Activated CD4-positive, alpha-beta T cell treated with anti-CD3 and anti-CD28 coated beads for 1 hour (primary cell): ENCODE results near the gene FOXP1.
"Not testable (repeated sequence)": the region's sequence is repeated elsewhere in the genome, so short reads cannot be mapped to it uniquely, and the experiment has no call there.

Experiments
- DNase-seq: peaks from one replicate; pipeline ENCODE4 v3.0.0-alpha.2; 2020

Gene FOXP1

GRCh38 chr3:71037775-71038174 is 545.8 kb downstream of the FOXP1 start:
- no peak for DNase-seq

DNA sequence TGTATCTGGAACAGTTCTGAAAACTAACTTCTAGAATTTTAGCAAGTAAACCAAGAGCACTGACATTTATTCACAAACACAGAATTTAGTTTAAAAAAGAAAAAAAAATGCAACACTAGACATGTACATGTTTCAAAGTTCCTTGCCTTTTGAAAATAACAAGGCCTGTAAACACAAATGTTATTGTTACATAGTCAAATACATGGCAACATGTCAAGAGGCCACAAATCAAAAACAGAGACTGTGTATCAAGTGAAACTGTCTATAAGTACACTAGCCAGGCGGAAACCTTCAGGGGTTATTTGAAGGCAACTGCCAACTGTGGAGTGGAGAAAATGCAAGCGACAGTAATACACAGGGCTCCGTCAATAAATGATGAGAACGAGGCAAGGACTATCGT is 547.6 kb downstream of the FOXP1 start:
- DNase-seq, result no peak

- DNase-seq, result no peak
Observed at GRCh38 chr3:71035314-71035713, 548.2 kb downstream of the FOXP1 start.

DNA sequence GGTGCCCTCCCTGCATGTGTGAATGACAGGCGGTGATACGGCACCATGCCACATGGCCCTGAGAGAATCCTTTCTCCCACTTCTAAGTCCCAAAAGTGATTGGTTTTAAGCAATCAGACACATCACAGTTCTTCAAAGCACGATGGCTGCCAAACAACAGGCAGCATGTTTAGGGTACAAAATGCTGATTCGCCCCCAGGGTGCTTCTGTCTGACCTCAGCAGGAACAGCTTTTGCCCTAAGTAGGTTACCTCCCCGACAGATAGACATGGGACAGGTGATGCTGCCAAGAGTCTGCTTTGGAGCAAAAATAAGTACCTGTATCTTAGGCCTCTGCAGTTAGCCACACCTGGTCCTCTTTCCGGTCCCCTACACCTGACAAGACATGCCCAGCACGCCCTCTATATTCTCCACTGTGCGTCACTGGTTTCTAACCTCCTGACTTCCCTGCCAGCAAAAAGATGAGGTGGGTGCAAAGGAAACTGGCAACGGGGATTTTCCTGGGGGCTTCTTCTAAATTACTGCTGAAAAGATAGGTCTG is 549.8 kb downstream of the FOXP1 start:
- DNase-seq, result no peak

DNA sequence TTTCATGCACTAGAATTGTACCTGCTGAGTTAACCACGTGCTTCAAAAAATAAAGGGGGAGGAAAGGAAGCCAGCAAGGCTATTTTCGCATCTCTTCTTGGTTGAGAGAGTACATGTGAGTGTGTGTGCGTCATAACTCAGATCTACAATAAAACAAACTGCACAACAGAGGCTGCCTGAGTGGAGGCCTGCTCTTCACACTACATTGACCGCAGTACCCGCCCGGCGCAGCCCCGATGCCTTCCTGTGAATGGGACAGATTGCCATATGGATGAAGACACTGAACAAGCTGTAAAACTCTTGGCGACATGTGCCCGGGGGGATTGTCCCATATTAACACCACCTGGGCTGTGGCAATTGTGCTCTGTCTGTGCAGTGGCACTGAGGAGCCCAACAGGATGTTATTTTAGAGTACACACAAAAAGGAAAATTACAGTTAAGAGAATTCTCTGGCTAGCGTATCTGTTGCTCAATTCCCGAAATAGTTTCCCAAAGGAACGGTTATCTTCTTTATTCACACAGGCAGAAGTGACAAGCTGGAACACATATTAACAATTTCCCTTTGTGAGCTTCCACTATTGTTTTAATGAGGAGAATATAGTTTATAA is 551.5 kb downstream of the FOXP1 start:
- no peak for DNase-seq

DNA sequence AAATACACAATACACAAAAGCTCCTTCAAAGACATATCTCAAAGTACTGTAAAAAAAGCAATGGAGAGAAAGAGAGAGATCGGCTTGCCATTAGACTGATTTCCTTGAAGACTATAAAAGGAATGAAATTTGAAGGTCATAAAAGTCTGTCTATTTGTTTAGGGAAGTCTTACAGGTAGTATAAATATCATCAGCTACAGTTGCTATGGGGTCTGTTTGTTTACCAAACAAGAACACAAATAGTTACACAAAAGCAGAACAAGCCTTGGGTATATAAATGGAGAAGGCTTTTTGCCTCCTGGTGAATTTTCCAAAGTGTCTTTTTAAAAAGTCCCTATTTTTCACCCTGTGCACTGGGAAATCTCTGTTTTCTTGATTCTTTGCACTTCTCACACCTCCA is 552.3 kb downstream of the FOXP1 start:
- DNase-seq, result no peak

GRCh38 chr3:71030748-71031147 is 552.8 kb downstream of the FOXP1 start:
- DNase-seq, result no peak

DNA sequence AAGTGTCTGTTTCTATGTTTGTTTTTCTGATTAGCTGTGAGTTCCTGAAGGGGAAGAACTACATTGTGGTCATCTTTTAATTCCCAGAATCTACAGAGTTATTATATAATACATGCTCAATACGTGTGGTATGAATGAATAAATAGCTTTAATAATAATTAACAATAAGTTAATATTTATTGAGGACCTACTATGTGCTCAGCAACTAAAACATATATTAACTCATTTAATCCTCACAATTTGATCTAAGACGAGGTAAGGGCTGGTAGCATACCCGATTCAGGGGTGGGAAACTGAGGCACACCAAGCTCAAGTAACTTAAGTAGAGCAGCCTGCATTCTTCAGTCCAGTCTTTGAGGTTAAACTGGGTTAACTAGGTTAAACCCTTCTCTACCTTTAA is 553.8 kb downstream of the FOXP1 start:
- no peak for DNase-seq

GRCh38 chr3:71028802-71029201 is 554.7 kb downstream of the FOXP1 start:
- DNase-seq, result no peak

GRCh38 chr3:71028184-71028583 is 555.3 kb downstream of the FOXP1 start:
- DNase-seq, result no peak

DNA sequence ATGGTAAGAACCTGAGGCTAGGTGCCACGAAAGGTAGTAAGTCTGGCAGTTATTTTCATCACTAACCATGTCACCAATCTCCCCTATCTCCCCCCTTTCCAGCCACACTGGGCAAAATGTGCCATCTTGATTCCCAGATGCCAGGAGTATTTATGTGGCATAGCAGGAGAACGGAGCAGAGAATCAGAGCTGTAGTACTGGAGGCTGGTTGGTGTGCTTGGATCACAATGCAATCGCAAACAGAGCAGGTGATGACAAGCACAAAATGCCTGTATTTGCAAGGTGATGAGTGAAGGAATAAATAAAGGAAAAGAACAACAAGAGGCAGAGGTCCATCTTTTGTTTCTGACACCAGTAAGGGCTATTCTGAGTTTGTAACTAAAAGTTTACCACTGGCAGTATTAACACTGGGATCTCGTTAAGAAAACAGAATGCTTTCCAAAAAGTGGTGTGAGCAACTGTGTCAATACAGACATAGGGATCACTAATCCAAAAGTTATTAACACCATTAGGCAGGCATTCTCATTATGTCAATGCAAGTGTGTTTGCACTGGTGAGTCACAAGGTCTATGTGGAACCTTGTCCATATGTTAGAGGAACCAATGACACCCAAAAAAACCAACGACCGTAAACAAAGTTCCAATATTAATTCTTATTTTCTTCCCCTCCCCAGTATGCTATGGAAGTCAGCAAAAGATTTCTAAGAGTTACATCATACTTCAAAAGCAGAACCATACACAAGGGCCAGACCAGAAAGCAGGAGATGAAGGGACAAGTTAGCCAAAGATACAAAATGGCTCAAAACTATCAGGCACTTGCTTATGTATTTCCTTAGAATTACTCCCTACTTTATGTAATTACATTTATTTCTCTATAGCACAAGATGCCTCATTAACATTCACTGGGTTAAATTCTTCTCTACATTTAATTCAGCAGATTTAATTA is 556.6 kb downstream of the FOXP1 start:
- no peak for DNase-seq

- DNase-seq, result no peak
Observed at GRCh38 chr3:71025516-71025915, 558.0 kb downstream of the FOXP1 start.

GRCh38 chr3:71025010-71025409 is 558.5 kb downstream of the FOXP1 start:
- DNase-seq, result no peak

- no peak for DNase-seq
Observed at GRCh38 chr3:71022551-71023335, 560.8 kb downstream of the FOXP1 start.

GRCh38 chr3:71018799-71019198 is 564.7 kb downstream of the FOXP1 start:
- no peak for DNase-seq

- DNase-seq, result no peak
Observed at GRCh38 chr3:71016178-71016845, 567.2 kb downstream of the FOXP1 start.

DNA sequence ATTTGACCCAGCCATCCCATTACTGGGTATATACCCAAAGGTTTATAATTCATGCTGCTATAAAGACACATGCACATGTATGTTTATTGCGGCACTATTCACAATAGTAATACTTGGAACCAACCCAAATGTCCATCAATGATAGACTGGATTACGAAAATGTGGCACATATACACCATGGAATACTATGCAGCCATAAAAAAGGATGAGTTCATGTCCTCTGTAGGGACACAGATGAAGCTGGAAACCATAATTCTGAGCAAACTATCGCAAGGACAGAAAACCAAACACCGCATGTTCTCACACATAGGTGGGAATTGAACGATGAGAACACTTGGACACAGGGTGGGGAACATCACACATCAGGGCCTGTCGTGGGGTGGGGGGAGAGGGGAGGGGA is 568.9 kb downstream of the FOXP1 start:
- DNase-seq, result not testable (repeated sequence)

DNA sequence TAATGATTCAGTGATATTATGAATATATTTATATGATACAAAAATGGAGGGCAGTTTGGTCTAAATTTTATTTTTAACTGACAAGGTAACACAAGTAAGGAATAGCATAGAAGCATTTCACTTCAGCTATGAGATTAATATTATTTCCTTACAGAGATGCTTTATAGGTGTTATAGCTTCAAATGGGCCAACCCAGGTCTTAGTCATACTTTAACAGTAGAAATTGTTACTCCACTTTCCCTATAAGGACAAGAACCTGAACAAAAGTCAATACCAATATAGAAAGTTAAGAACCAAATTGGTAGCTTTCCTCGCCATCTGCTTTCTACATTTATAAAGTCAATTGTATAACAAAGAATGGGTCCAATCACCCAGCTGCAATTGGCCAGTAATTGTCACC is 570.6 kb downstream of the FOXP1 start:
- no peak for DNase-seq

DNA sequence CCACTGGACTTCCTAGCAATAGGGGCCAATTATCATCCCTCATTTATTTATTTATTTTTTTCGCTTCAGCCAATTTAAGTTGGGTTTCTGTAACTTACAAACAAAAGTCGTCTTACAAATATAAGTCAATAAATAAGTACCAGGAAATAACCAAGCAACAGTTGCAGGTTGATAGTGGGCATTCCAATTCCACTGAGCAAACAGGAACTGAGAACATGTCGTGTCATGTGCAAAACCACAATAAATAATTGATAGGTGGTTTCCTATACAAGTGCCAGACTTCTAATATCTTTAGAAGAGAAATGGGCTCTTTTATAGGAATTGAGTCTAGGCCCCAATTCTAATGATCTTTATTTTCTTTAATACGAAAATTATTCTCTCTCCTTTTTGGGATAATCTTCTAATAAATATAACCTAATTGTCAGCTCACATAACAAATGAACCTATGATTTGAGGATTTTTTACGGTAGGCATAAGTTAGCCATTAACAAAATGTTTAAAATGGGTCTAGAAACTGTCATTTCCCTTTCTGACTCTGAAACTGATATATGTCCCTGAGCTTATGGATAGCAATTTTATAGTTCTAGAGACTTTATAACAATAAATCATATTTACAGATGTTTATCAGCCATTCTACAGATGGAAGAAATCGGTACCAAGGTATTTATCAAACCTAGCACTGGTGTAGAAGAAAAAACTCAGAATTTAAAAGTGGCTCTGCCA is 571.8 kb downstream of the FOXP1 start:
- DNase-seq, result no peak

DNA sequence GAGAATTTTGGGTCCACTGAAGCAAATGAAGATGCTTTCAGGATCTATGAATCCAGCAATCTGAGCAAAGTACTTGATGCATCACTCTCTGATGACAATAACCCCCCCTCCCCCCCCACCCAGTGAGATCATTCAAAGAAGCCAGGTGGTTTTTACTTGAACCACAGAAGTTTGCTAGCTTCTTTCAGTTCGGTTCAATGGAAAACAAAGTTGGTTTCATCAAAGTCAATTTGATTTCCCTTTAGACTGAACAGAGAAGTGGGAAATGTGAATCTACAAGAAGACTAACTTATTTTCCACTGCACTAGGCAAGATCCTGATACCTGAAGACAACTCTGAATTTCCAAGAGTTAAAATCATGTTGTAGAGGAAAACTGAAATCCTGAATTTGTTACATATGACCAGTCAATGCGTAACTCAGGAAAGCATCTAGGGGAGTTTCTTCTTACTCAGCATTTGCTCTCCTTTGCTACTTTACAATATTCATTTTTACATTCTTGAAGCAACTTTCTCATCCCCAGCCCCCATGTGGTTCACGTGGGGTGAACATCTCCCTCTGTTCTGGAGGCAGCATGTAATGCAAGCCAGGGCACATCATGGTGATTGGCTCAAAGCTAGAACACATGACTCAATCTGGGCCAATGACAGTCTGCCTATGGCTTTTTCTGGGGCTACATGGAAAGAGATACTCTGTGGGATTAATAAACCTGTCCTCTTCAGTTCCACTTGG is 572.6 kb downstream of the FOXP1 start:
- DNase-seq, result peak; percentile 38

DNA sequence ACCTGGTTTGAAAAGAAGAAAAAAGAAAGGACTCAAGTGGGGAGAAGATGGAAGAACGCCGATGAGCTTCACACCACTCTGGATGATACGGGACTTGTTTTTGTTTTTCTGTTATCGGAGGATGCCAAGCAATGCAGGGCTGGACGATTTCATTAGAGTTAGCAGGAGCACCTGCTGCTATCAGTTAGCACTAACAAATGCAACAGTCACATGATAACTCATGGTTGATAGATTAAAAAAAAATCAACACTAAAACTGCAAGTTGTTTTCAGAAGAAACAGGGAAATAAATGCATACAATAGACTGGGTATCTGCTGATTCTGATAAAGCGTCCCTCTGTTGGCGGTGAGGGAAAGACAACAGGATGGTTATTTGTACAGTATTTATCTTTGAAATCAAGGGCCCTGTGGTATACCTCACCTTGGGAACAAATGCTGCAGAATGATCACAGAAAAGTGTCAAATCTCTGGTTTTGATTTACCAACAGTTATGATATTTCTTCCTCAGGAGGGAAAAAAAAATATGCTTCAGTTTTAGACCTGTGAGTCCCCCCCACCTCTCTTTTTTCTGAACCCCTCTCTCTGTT is 575.1 kb downstream of the FOXP1 start:
- DNase-seq, result no peak
